Endothelial cell of umbilical vein (primary cell): ENCODE results near the gene ETV3. TPM values are rescaled to one million over a fixed set of nuclear protein-coding genes. Genes with fewer than 3 reads are reported as not detected.

ENCODE experiments used
- BruUV-seq: library from RNA; stranded (reverse); fragments of 400-500 nt; replicated peaks from 2 replicates; lab custom pipeline; 2021; lab: Mats Ljungman, UMichigan
- CTCF ChIA-PET: fragments of 300-600, 350-600 bp; sonication (Branson Sonifier 250); formaldehyde crosslinking; loops from one replicate; lab custom pipeline; 2021; ENCODE audit warnings: antibody characterized with exemption, inconsistent platforms; lab: Charles Lee
- POLR2A ChIA-PET: fragments of 300-600, 350-600 bp; sonication (Branson Sonifier 250); formaldehyde crosslinking; loops from one replicate; lab custom pipeline; 2021; ENCODE audit warnings: antibody characterized with exemption, inconsistent platforms; lab: Charles Lee
- DNase-seq: peaks from one replicate; pipeline ENCODE4 v3.0.0-alpha.2; 2011; ENCODE audit warnings: low read depth, low spot score
- FAIRE-seq: peaks from 2 replicates; lab custom pipeline; 2011; peaks lifted over from hg19 to GRCh38; lab: Jason Lieb, UNC
- H2AFZ ChIP-seq: 2 replicates; pipeline ENCODE4 v1.6.0; 2012; ENCODE audit warnings: low read depth, low read length, control low read depth, inconsistent platforms
- H3K27ac ChIP-seq: 2 replicates; pipeline ENCODE4 v1.5.1; 2011; ENCODE audit warnings: low read depth, mild to moderate bottlenecking, control low read depth, low read length, moderate library complexity; ENCODE audit not compliant: insufficient read depth
- H3K27me3 ChIP-seq, 2 experiments: 2 replicates each; pipeline versions ENCODE4 v1.6.0 to v1.6.1; 2011; ENCODE audit warnings: low read length in 2 of 2, mixed read lengths in 1 of 2; ENCODE audit not compliant: control insufficient read depth in 2 of 2, insufficient read depth in 2 of 2
- H3K36me3 ChIP-seq, 2 experiments: 2 replicates in 1 of 2; 3 replicates in 1 of 2; pipeline ENCODE4 v1.5.1; 2011; ENCODE audit warnings: low read length in 2 of 2, mild to moderate bottlenecking in 1 of 2, moderate library complexity in 1 of 2; ENCODE audit not compliant: control insufficient read depth in 2 of 2, insufficient read depth in 2 of 2; ENCODE audit errors: extremely low read depth in 1 of 2
- H3K4me1 ChIP-seq: 3 replicates; pipeline ENCODE4 v1.5.1; 2011; ENCODE audit warnings: mild to moderate bottlenecking, low read length; ENCODE audit not compliant: control insufficient read depth, insufficient read depth; ENCODE audit errors: extremely low read depth
- H3K4me2 ChIP-seq: 2 replicates; pipeline ENCODE4 v1.6.1; 2011; ENCODE audit warnings: low read length, control low read depth, mixed read lengths; ENCODE audit not compliant: insufficient read depth
- H3K4me3 ChIP-seq, 3 experiments: fragments of 200-600 bp in 1 of 3; sonication (generic), shearing (Covaris generic) in 1 of 3; replicated peaks in 1 of 3; 2 replicates each; pipeline ENCODE4 v1.5.1; 2011 to 2016; ENCODE audit warnings: control low read depth in 3 of 3, low read length in 3 of 3, mild to moderate bottlenecking in 2 of 3, inconsistent platforms in 1 of 3, low read depth in 1 of 3, moderate library complexity in 1 of 3; ENCODE audit not compliant: insufficient read depth in 1 of 3
- H3K79me2 ChIP-seq: 2 replicates; pipeline ENCODE4 v1.6.0; 2012; ENCODE audit warnings: low read length, inconsistent platforms; ENCODE audit not compliant: control insufficient read depth, insufficient read depth
- H3K9ac ChIP-seq: replicated peaks from 2 replicates; pipeline ENCODE3; 2011; ENCODE audit warnings: low read length, control low read depth; ENCODE audit not compliant: insufficient read depth; ENCODE audit errors: extremely low read depth
- H3K9me1 ChIP-seq: replicated peaks from 3 replicates; pipeline ENCODE4 v1.6.0; 2011; ENCODE audit warnings: mild to moderate bottlenecking, low read length; ENCODE audit not compliant: control insufficient read depth, insufficient read depth; ENCODE audit errors: extremely low read depth
- H3K9me3 ChIP-seq: replicated peaks from 2 replicates; pipeline ENCODE4 v1.5.1; 2012; ENCODE audit warnings: low read length, inconsistent platforms; ENCODE audit not compliant: control insufficient read depth, insufficient read depth
- H4K20me1 ChIP-seq: replicated peaks from 2 replicates; pipeline ENCODE3; 2011; ENCODE audit warnings: mild to moderate bottlenecking, low read length; ENCODE audit not compliant: control insufficient read depth, insufficient read depth; ENCODE audit errors: extremely low read depth
- EZH2 ChIP-seq: IDR thresholded peaks from 2 replicates; pipeline ENCODE4 v1.6.1; 2012; ENCODE audit warnings: borderline replicate concordance, low read depth, mild to moderate bottlenecking, moderate library complexity, low read length, inconsistent platforms; ENCODE audit not compliant: severe bottlenecking
- FOS ChIP-seq: IDR thresholded peaks from 2 replicates; pipeline ENCODE4 v1.6.1; 2011; ENCODE audit warnings: mild to moderate bottlenecking, low read length, moderate library complexity, borderline replicate concordance; ENCODE audit not compliant: insufficient read depth
- GATA2 ChIP-seq: IDR thresholded peaks from 2 replicates; pipeline ENCODE4 v1.7.0; 2011; ENCODE audit warnings: low read depth, mild to moderate bottlenecking, moderate library complexity, mixed read lengths, low read length; ENCODE audit not compliant: insufficient read length, insufficient read depth
- JUN ChIP-seq: IDR thresholded peaks from 2 replicates; pipeline ENCODE4 v1.6.1; 2011; ENCODE audit warnings: borderline replicate concordance, low read depth; ENCODE audit not compliant: insufficient read length, insufficient read depth
- MYC ChIP-seq: IDR thresholded peaks from one replicate; pipeline ENCODE4 v1.6.1; 2011; ENCODE audit warnings: mild to moderate bottlenecking, low read depth, low read length
- POLR2A ChIP-seq: IDR thresholded peaks from 2 replicates; pipeline ENCODE4 v1.6.1; 2012; ENCODE audit warnings: low read depth, mild to moderate bottlenecking, control low read depth, low read length
- POLR2AphosphoS5 ChIP-seq: IDR thresholded peaks from 2 replicates; pipeline ENCODE4 v1.6.1; 2012; ENCODE audit warnings: low read depth, mild to moderate bottlenecking, control low read depth, low read length, moderate library complexity; ENCODE audit not compliant: insufficient read depth
- dilution Hi-C: fragments of 300-500 bp; cut with MboI; formaldehyde crosslinking; loops from one replicate; pipeline ENCODE4 v1.15.0; 2019; ENCODE audit warnings: low sequenced_read_pairs; ENCODE audit not compliant: extremely low pct_ligation_motif_present
- intact Hi-C: fragments of 100-400 bp; cut with micrococcal nuclease; formaldehyde crosslinking; loops from one replicate; pipeline ENCODE4 v1.10.0; 2022
- polyA plus RNA-seq, 4 experiments: library from polyadenylated mRNA; depleted of rRNA in 3 of 4; stranded (reverse) in 3 of 4; unstranded in 1 of 4; fragments of >200 nt; gene quantifications; 2 replicates each; pipeline versions ENCODE4 v1.2.1 to v1.2.3, GENCODE V29; 2011 to 2012; ENCODE audit warnings: missing spikeins in 1 of 4
- total RNA-seq: library from RNA; stranded (reverse); gene quantifications from 2 replicates; pipeline ENCODE4 v1.2.3, GENCODE V29; 2021
- TF ChIP-seq, protein P1 (sequence below): IDR thresholded peaks from 2 replicates; pipeline ENCODE4 v1.6.1; 2011; ENCODE audit not compliant: insufficient read depth, insufficient read length
- TF ChIP-seq, protein P2 (sequence below), 2 donors: IDR thresholded peaks; 1 replicate in 1 of 2; 2 replicates in 1 of 2; pipeline ENCODE4 v1.5.1; 2011; ENCODE audit warnings: low read length in 2 of 2, mild to moderate bottlenecking in 2 of 2, moderate library complexity in 2 of 2, control low read depth in 1 of 2, inconsistent platforms in 1 of 2, low read depth in 1 of 2; ENCODE audit not compliant: insufficient read depth in 1 of 2; ENCODE audit errors: extremely low read depth in 1 of 2

ETV3 gene
- total and polyA plus RNA-seq, 2 donors (not counting 3 experiments of a cell fraction or from before 2014, with no cell fraction given) = 6.8 to 22.3 TPM

DNA sequence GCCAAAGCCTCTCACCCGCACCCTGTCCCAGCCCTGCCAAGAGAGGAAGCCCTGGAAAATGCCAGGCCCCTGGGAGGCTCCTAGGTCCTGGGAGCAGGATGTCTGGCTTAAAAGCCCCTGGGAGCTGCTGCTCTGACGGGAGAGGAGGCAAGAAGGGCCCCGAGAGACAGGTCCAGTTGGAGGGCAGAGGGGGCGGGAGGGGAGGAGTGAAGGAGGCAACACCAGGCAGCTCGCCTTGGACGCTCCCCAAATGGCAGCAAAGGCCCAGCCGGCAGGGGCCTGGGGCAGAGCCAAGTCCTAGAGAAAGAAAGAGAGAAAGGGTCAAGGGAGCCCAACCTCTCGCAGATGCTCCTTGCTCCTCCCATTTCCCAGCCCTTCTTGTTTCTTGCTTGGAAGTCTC is 45.4 kb downstream of the ETV3 start:
- Histone ChIP-seq H3K79me2 (no peaks in the 10 kb centered on the region), H3K9me3 (no peaks in the 10 kb centered on the region), H3K9ac (no peak overlapping the region), H2AFZ (no peak overlapping the region), H3K36me3 (no peaks in the 10 kb centered on the region), H4K20me1 (no peaks in the 10 kb centered on the region), H3K4me1 (no peaks in the 10 kb centered on the region), H3K4me2 (no peak overlapping the region), H3K9me1 (no peaks in the 10 kb centered on the region), H3K4me3 (no peak overlapping the region), H3K27me3 (no peaks in the 10 kb centered on the region), H3K27ac (no peak overlapping the region)
- TF ChIP-seq JUN (no peak), MYC (no peak), POLR2AphosphoS5 (no peak), POLR2A (no peak), EZH2 (no peak), FOS (no peak)
- TF ChIP-seq, protein P1, sequence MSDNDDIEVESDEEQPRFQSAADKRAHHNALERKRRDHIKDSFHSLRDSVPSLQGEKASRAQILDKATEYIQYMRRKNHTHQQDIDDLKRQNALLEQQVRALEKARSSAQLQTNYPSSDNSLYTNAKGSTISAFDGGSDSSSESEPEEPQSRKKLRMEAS = no peak
- DNase-seq (no peak), FAIRE-seq (no peak)
- dilution Hi-C loops = no loop called here
- CTCF ChIA-PET = interaction anchor here (2.1 kb wide), 1 partner anchor 63 kb away, joined by 18 read pairs; no protein-coding TSS in a partner anchor
- intact Hi-C loops = no loop called here
- POLR2A ChIA-PET = no interaction called here
- no TSS peak for BruUV-seq

DNA sequence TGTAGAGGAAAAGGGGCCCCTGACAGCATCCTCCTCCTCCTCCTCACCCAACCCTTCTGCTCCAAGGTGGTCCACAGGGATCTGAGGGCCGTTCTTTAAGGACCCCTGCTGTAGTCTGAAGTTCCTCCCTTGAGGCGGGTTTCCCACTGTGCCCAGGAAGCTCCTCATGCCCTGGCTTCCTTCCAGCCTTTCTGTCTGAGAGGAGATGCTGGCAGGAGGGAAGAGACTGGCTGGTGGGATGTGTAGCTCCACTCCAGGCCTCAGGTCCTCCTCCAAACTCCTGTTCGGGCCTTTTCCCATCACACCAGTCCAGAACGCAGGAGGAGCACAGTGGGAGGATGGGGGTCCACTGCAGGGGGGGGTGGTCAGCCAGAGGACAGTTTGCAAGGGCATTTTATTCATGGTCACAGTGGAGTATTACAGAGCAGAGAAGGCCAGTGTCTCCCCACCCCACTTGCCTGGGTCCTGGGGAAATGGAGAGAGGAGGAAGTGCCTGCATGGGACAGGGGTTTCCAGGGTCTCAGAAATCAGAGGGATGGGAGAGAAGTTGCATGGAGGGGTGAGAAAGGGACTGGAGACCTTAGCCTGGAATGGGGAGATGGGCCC is 46.4 kb downstream of the ETV3 start:
- POLR2A ChIA-PET = no interaction called here
- no peaks in the 10 kb centered on the region for H3K9me3 ChIP-seq
- no peak overlapping the region for H3K4me2 ChIP-seq
- no peaks in the 10 kb centered on the region for H3K79me2 ChIP-seq
- no peaks in the 10 kb centered on the region for H3K36me3 ChIP-seq
- H2AFZ ChIP-seq = no peak overlapping the region
- H4K20me1 ChIP-seq = no peaks in the 10 kb centered on the region
- FAIRE-seq (no peak), DNase-seq (no peak)
- TF ChIP-seq, protein P1 = no peak
- TF ChIP-seq FOS (no peak), MYC (no peak), JUN (no peak), POLR2AphosphoS5 (no peak), POLR2A (no peak), EZH2 (no peak), GATA2 (no peak)
- TF ChIP-seq, protein P2, sequence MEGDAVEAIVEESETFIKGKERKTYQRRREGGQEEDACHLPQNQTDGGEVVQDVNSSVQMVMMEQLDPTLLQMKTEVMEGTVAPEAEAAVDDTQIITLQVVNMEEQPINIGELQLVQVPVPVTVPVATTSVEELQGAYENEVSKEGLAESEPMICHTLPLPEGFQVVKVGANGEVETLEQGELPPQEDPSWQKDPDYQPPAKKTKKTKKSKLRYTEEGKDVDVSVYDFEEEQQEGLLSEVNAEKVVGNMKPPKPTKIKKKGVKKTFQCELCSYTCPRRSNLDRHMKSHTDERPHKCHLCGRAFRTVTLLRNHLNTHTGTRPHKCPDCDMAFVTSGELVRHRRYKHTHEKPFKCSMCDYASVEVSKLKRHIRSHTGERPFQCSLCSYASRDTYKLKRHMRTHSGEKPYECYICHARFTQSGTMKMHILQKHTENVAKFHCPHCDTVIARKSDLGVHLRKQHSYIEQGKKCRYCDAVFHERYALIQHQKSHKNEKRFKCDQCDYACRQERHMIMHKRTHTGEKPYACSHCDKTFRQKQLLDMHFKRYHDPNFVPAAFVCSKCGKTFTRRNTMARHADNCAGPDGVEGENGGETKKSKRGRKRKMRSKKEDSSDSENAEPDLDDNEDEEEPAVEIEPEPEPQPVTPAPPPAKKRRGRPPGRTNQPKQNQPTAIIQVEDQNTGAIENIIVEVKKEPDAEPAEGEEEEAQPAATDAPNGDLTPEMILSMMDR (IDR thresholded peaks at IDR 0.05; ENCODE audit: extremely low read depth in 1 of 2, insufficient read depth in 1 of 2, low read depth in 1 of 2, low read length in 2 of 2) = no peak
- no peak overlapping the region for H3K9ac ChIP-seq
- intact Hi-C loops = no loop called here
- BruUV-seq = no TSS peak
- H3K9me1 ChIP-seq = no peaks in the 10 kb centered on the region
- no peaks in the 10 kb centered on the region for H3K27me3 ChIP-seq
- CTCF ChIA-PET = interaction anchor here (1.9 to 5.7 kb wide), 4 partner anchors 14 to 61 kb away, joined by 30 to 1121 read pairs (median 128); partner anchors contain the start of genes ETV3 and ETV3L
- no peak overlapping the region for H3K4me3 ChIP-seq
- H3K4me1 ChIP-seq = no peaks in the 10 kb centered on the region
- dilution Hi-C loops = no loop called here
- H3K27ac ChIP-seq = no peak overlapping the region
